Dendritic cell treated with granulocyte-macrophage colony-stimulating factor and Interleukin-4, amounts not matched to agents 40 ng/mL and 50 ng/mL, for 4 days (primary cell): ENCODE measurements around the gene GADD45GIP1.
"Not testable (repeated sequence)": the region's sequence is repeated elsewhere in the genome, so short reads cannot be mapped to it uniquely, and the experiment has no call there.

ENCODE experiments used
- H3K27ac Mint-ChIP-seq: one replicate; pipeline ENCODE4 v1.8.0; 2022; ENCODE audit warnings: mild to moderate bottlenecking, mixed read lengths
- H3K27me3 Mint-ChIP-seq: one replicate; pipeline ENCODE4 v1.8.0; 2022; ENCODE audit warnings: mild to moderate bottlenecking, mixed read lengths
- H3K36me3 Mint-ChIP-seq: one replicate; pipeline ENCODE4 v1.8.0; 2022; ENCODE audit warnings: low read depth, mixed read lengths
- H3K4me1 Mint-ChIP-seq: one replicate; pipeline ENCODE4 v1.8.0; 2022; ENCODE audit warnings: low read depth, mixed read lengths
- H3K4me3 Mint-ChIP-seq: one replicate; pipeline ENCODE4 v1.8.0; 2022; ENCODE audit warnings: mild to moderate bottlenecking, moderate library complexity, mixed read lengths
- H3K9me3 Mint-ChIP-seq: one replicate; pipeline ENCODE4 v1.8.0; 2022; ENCODE audit warnings: mixed read lengths
- intact Hi-C: fragments of 100-400 bp; cut with micrococcal nuclease; formaldehyde crosslinking; loops from one replicate; pipeline ENCODE4 v1.15.0; 2022

The GADD45GIP1 gene

DNA sequence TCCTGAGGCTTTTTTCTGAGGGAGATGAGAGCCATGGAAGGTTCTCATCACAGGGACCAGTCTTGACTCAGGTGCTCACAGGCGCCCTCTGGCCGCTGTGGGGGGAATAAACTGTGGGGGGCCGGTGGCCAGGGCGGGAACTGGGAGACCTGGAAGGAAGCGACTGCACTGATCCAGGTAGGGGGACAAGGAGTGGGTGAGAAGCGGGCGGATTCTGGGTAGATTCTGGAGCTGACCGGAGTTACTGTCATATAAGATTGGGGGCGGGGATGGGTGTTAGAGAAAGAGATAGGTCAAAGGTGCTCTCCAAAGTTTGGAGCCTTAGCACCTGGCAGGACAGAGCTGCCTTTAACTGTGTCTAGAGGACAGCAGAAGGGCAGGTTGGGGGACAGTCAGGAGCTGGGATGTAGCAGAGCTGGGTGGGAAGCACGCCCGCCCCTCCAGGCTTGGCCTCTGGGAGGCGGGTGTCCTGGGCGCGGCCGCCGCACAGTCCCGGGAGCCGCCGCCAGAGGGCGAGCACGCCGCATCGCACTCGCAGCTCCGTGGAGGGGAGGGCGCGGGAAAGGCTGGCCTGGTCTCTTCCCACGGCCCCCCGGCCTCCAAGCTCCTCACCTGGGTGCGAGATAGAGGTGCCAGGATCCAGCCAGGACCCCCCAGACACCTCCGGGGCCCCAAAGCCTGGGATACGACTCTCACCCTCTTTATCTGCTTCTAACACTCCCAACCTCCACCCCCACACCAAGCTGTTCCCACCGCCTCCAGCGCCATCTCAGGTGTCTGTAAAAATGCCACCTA, 8.2 kb upstream of the GADD45GIP1 start:
- Mint-ChIP-seq H3K36me3 (no peaks in the 10 kb centered on the region), H3K9me3 (no peaks in the 10 kb centered on the region), H3K4me3 (peak overlapping the region; percentile 87), H3K27me3 (peaks cover 5% of the 10 kb centered on the region), H3K4me1 (peaks cover 12% of the 10 kb centered on the region), H3K27ac (peak overlapping the region; percentile 73)
- intact Hi-C loops: loop anchor here (2.0 kb wide), 1 partner anchor 80 kb away; no protein-coding TSS in a partner anchor

- Mint-ChIP-seq H3K4me1 (peaks cover 21% of the 10 kb centered on the region), H3K36me3 (peaks cover 18% of the 10 kb centered on the region), H3K9me3 (no peaks in the 10 kb centered on the region), H3K4me3 (no peak overlapping the region), H3K27ac (no peak overlapping the region), H3K27me3 (peaks cover 3% of the 10 kb centered on the region)
- intact Hi-C loops: no loop called here
These were observed 2.5 kb upstream of the GADD45GIP1 start for GRCh38 chr19:12959481-12959880.

DNA sequence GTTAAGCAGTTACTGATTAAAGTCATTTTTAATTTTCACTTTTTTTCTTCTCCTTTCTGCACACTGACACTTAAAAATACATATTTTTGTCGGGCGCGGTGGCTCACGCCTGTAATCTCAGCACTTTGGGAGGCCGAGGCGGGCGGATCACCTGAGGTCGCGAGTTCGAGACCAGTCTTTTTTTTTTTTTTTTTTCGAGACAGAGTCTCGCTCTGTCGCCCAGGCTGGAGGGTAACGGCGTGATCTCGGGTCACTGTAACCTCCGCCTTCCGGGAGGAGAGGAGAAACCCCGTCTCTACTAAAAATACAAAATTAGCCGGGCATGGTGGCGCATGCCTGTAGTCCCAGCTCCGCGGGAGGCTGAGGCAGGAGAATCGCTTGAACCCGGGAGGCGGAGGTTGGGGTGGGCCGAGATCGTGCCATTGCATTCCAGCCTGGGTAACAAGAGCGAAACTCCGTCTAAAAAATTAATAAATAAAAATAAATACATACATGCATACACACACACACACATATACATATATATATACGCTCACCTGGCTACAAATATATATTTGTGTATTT, 448 bp upstream of the GADD45GIP1 start:
- peak overlapping the region; percentile 86 for H3K4me3 Mint-ChIP-seq
- intact Hi-C loops, H3K9me3 Mint-ChIP-seq, H3K27me3 Mint-ChIP-seq: not testable (repeated sequence)
- H3K27ac Mint-ChIP-seq: peak overlapping the region; percentile 80
- peaks cover 38% of the 10 kb centered on the region for H3K36me3 Mint-ChIP-seq
- peaks cover 41% of the 10 kb centered on the region for H3K4me1 Mint-ChIP-seq

DNA sequence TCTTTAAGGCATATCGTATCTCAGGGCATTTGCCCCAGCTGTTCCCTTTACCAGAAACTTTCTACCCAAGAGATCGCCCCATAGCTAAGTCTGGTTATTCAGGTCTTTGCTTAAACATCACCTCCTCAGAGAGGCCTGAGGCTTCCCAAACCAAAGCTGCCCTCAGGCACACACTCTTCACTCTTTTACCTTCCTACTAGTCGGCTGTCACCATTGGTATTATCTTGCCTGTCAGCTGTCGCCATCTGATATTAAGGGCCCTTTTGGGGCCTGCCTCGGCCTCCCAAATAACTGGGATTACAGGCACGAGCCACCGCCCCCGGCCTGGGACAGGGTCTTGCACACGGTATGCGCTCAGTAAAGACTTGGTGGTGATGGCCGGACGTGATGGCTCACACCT, 1.0 kb downstream of the GADD45GIP1 start:
- H3K9me3 Mint-ChIP-seq: no peaks in the 10 kb centered on the region
- intact Hi-C loops: no loop called here
- peak overlapping the region; percentile 80 for H3K27ac Mint-ChIP-seq
- H3K36me3 Mint-ChIP-seq: peaks cover 53% of the 10 kb centered on the region
- no peaks in the 10 kb centered on the region for H3K27me3 Mint-ChIP-seq
- H3K4me1 Mint-ChIP-seq: peaks cover 55% of the 10 kb centered on the region
- H3K4me3 Mint-ChIP-seq: peak overlapping the region; percentile 86

- Mint-ChIP-seq H3K4me3 (peak overlapping the region; percentile 86), H3K4me1 (peaks cover 57% of the 10 kb centered on the region), H3K36me3 (peaks cover 57% of the 10 kb centered on the region), H3K27ac (peak overlapping the region; percentile 80)
- H3K9me3 Mint-ChIP-seq, intact Hi-C loops, H3K27me3 Mint-ChIP-seq: not testable (repeated sequence)
These were observed 1.4 kb downstream of the GADD45GIP1 start for GRCh38 chr19:12955575-12955974.

GRCh38 chr19:12954612-12954962, 2.4 kb downstream of the GADD45GIP1 start:
- intact Hi-C loops: no loop called here
- no peak overlapping the region for H3K4me3 Mint-ChIP-seq
- peaks cover 67% of the 10 kb centered on the region for H3K4me1 Mint-ChIP-seq
- H3K27ac Mint-ChIP-seq: peak overlapping the region; percentile 80
- H3K9me3 Mint-ChIP-seq: no peaks in the 10 kb centered on the region
- no peaks in the 10 kb centered on the region for H3K27me3 Mint-ChIP-seq
- H3K36me3 Mint-ChIP-seq: peaks cover 67% of the 10 kb centered on the region

DNA sequence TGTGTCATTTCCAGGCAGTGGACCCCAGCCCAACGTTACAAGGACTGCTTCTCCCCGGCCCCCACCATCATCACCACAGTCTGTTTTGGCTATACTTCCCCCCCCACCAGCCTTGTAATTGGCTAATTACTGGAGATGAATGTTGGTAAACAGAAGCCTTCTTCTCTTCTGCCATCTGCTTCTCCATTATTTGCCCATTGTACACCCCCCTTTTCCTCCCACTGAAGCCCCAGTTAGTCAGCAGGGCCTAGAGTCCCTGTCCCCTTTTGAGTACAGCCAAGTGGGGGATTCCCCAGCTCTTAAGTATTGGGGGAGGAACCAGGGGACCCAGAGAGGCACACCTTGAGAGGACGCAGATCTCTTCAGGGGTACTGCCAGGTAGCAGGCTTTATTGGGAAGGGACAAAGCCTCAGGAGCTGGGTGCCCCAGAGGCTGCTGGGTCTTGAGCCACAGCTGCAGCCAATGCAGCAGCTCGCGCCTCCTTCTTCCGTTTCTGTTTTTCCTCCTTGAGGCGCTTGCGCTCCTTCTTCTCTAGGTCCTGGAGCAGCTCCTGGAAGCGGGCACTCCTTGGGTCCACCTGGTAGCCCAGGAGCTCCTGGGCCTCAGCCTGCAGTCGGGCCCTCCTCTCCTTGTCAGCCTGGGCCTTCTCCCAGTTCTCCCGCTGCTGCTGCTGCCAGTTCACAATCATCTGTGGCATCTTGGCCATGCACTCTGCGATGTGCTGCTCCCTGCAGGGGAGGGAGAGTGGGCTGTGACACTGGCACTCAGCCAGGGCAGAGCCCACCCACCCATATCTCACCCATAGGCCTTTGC, 3.0 kb downstream of the GADD45GIP1 start:
- H3K27ac Mint-ChIP-seq: peak overlapping the region; percentile 80
- intact Hi-C loops: no loop called here
- peaks cover 72% of the 10 kb centered on the region for H3K4me1 Mint-ChIP-seq
- no peaks in the 10 kb centered on the region for H3K9me3 Mint-ChIP-seq
- no peaks in the 10 kb centered on the region for H3K27me3 Mint-ChIP-seq
- H3K36me3 Mint-ChIP-seq: peaks cover 73% of the 10 kb centered on the region
- H3K4me3 Mint-ChIP-seq: no peak overlapping the region

DNA sequence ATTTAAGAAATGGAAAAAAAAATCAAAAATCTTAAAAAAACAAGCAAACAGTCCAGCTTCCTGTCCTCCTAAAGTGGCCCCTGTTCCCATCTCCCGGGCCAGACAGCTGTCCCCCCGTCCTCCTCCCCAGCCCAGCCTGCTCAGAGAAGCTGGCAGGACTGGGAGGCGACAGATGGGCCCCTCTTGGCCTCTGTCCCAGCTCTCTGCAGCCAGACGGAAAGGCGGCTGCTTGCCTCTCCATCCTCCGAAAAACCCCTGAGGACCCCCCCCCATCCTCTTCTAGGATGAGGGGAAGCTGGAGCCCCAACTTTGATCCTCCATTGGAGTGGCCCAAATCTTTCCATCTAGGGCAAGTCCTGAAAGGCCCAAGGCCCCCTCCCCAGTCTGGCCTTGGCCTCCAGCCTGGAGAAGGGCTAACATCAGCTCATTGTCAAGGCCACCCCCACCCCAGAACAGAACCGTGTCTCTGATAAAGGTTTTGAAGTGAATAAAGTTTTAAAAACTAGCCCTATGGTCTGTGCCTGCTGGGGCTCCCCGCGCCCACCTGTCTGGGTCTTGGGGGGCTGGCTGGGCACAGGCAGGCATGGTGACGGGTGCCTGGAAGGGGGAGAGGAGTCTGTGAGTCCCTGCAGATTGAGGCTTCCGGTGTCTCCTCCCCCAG, 3.8 kb downstream of the GADD45GIP1 start:
- Mint-ChIP-seq H3K36me3 (peaks cover 80% of the 10 kb centered on the region), H3K9me3 (no peaks in the 10 kb centered on the region), H3K27ac (peak overlapping the region; percentile 80), H3K4me1 (peaks cover 80% of the 10 kb centered on the region), H3K27me3 (no peaks in the 10 kb centered on the region), H3K4me3 (no peak overlapping the region)
- intact Hi-C loops: no loop called here

DNA sequence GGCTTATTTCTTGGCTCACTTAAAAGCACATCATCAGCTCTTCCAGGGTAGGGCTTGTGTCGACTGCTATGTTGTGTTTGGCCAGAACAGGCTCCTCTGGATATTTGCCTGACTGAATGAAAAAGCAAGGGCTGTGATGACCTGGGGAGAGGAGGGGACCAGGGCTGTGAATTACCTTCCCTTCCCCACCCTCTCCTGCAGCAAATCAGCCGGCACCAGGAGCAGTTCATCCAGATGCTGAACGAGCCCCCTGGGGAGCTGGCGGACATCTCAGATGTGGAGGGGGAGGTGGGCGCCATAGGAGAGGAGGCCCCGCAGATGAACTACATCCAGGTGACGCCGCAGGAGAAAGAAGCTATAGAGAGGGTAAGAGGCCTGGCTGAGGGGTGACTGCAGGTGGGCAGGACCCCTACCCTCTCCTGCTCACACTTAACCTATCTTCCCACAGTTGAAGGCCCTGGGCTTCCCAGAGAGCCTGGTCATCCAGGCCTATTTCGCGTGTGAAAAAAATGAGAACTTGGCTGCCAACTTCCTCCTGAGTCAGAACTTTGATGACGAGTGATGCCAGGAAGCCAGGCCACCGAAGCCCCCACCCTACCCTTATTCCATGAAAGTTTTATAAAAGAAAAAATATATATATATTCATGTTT, 4.4 kb downstream of the GADD45GIP1 start:
- Mint-ChIP-seq H3K27me3 (no peaks in the 10 kb centered on the region), H3K9me3 (no peaks in the 10 kb centered on the region), H3K4me3 (peak overlapping the region; percentile 24), H3K36me3 (peaks cover 87% of the 10 kb centered on the region), H3K4me1 (peaks cover 86% of the 10 kb centered on the region), H3K27ac (peak overlapping the region; percentile 80)
- intact Hi-C loops: no loop called here

GRCh38 chr19:12952050-12952449, 5.0 kb downstream of the GADD45GIP1 start:
- peaks cover 90% of the 10 kb centered on the region for H3K36me3 Mint-ChIP-seq
- H3K9me3 Mint-ChIP-seq: not testable (repeated sequence)

GRCh38 chr19:12949363-12950283, 7.4 kb downstream of the GADD45GIP1 start:
- H3K36me3 Mint-ChIP-seq: peaks cover 95% of the 10 kb centered on the region
- no peak overlapping the region for H3K4me3 Mint-ChIP-seq
- intact Hi-C loops: no loop called here
- peaks cover 74% of the 10 kb centered on the region for H3K4me1 Mint-ChIP-seq
- no peaks in the 10 kb centered on the region for H3K9me3 Mint-ChIP-seq
- H3K27me3 Mint-ChIP-seq: no peaks in the 10 kb centered on the region
- H3K27ac Mint-ChIP-seq: peak overlapping the region; percentile 80

More at GRCh38 chr19:12952050-12952449, 5.0 kb downstream of the GADD45GIP1 start:
- H3K27me3 Mint-ChIP-seq, intact Hi-C loops, H3K4me3 Mint-ChIP-seq: not testable (repeated sequence)
- Mint-ChIP-seq H3K4me1 (peaks cover 88% of the 10 kb centered on the region), H3K27ac (peak overlapping the region; percentile 80)

DNA sequence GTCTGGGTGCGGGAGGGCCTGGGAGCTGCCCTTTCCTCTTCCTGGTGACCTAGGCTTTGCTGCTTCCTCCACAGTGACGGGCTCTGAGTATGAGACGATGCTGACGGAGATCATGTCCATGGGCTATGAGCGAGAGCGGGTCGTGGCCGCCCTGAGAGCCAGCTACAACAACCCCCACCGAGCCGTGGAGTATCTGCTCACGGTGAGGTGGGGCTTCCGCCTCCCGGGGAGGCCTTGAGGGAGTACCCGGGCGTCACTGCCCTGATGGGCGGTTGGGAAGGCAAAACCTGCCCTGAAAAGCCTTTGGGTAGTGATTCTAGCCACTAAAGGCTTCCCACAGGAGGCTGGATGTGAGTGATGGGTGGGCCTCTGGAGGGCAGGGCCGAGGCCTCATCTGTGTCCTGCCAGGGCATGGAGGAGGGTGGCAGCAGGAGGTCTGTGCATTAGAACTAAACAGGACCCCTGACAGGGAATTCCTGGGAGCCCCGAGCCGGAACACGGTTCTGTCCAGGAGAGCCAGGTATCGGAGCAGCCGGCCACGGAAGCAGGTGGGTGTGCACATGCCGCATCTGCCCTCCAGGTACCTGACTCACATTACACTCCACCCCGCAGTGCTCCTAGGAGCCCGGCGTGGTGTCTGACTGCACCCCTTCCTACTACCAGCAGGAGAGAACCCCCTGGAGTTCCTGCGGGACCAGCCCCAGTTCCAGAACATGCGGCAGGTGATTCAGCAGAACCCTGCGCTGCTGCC, 8.2 kb downstream of the GADD45GIP1 start:
- H3K9me3 Mint-ChIP-seq: no peaks in the 10 kb centered on the region
- peaks cover 71% of the 10 kb centered on the region for H3K4me1 Mint-ChIP-seq
- H3K27me3 Mint-ChIP-seq: no peaks in the 10 kb centered on the region
- no peak overlapping the region for H3K4me3 Mint-ChIP-seq
- intact Hi-C loops: no loop called here
- peak overlapping the region; percentile 80 for H3K27ac Mint-ChIP-seq
- peaks cover 95% of the 10 kb centered on the region for H3K36me3 Mint-ChIP-seq
